Right lobe of liver (tissue), 6 donors: ENCODE results near the gene RHNO1. TPM values are rescaled to one million over a fixed set of nuclear protein-coding genes. Genes with fewer than 3 reads are reported as not detected.

Experiments
- ATAC-seq, 4 donors: fragments of 200-7000 bp; cut with Tn5 transposase; one replicate each; pipeline ENCODE4 v1.9.1; 2020; ENCODE audit warnings: mild to moderate bottlenecking in 4 of 4, moderate library complexity in 4 of 4
- DNase-seq, 3 donors: peaks; one replicate each; pipeline ENCODE4 v3.0.0-alpha.2; 2020
- H3K27ac ChIP-seq, 3 donors: fragments of 200-600 bp; one replicate each; pipeline ENCODE4 v1.8.0; 2022
- H3K27me3 ChIP-seq, 2 donors: fragments of 200-600 bp; one replicate each; pipeline ENCODE4 v1.8.0; 2022
- H3K36me3 ChIP-seq, 4 donors: fragments of 200-600 bp; sonication (generic) in 1 of 4; one replicate each; pipeline versions ENCODE4 v1.5.1 to v1.8.0; 2017 to 2022; ENCODE audit warnings: control low read depth in 1 of 4
- H3K4me1 ChIP-seq, 4 donors: fragments of 200-600 bp; sonication (generic) in 1 of 4; one replicate each; pipeline versions ENCODE4 v1.5.1 to v1.8.0; 2017 to 2022; ENCODE audit warnings: control low read depth in 1 of 4
- H3K4me3 ChIP-seq, 3 donors: fragments of 200-600 bp; one replicate each; pipeline ENCODE4 v1.8.0; 2022
- H3K9me3 ChIP-seq, 4 donors: fragments of 200-600 bp; sonication (generic) in 1 of 4; one replicate each; pipeline versions ENCODE4 v1.5.1 to v1.8.0; 2017 to 2022; ENCODE audit warnings: control low read depth in 1 of 4
- POLR2A ChIP-seq: fragments of 450-650 bp; IDR thresholded peaks from one replicate; pipeline ENCODE4 v1.6.1; 2017; ENCODE audit warnings: antibody characterized with exemption, mild to moderate bottlenecking
- WGBS: methylation state at CpG from one replicate; pipeline ENCODE4 v1.1.6; 2018; ENCODE audit warnings: low coverage, low lambda C conversion rate; ENCODE audit not compliant: insufficient coverage; ENCODE audit errors: missing lambda C conversion rate; 5-methylcytosine and 5-hydroxymethylcytosine counted together
- intact Hi-C, 2 donors: fragments of 100-400 bp; cut with DNase I; formaldehyde crosslinking; loops; one replicate each; pipeline versions ENCODE4 v1.11.2 to v1.14.1; 2022
- long read RNA-seq: library from polyadenylated mRNA; unstranded; transcript quantifications from one replicate; pipeline ENCODE4 v2.0.0, GENCODE V29; 2019
- total RNA-seq, 6 experiments: library from RNA; depleted of rRNA in 2 of 6; stranded (reverse); fragments of >200 nt in 2 of 6; fragmentation: NEBNext Ultra II Directional in 3 of 6; extraction: Animal tissue kit (Norgen Biotek cat#: 25700) in 3 of 6; gene quantifications; one replicate each; pipeline versions ENCODE4 v1.1.0 to v1.2.4, GENCODE V29; 2016 to 2023
- TF ChIP-seq, protein P1 (sequence below), 4 donors: fragments of 200-600 bp in 3 of 4; fragments of 450-650 bp in 1 of 4; IDR thresholded peaks; one replicate each; pipeline versions ENCODE4 v1.5.1 to v1.8.0; 2016 to 2022; ENCODE audit warnings: antibody characterized with exemption in 4 of 4, mild to moderate bottlenecking in 2 of 4
- donor health status: DM: no; HTN: yes; CAD: no.
- donor health status: DM: no; HTN: no; CAD: no.
- donor health status: DM: no; HTN: no; CAD: no.
- donor health status: DM: no; HTN: yes; CAD: no.
- donor health status: DM: no; HTN: yes; CAD: no.

Gene RHNO1, protein sequence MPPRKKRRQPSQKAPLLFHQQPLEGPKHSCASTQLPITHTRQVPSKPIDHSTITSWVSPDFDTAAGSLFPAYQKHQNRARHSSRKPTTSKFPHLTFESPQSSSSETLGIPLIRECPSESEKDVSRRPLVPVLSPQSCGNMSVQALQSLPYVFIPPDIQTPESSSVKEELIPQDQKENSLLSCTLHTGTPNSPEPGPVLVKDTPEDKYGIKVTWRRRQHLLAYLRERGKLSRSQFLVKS
- total RNA-seq, result 1 to 10 TPM; 1.2 to 5.9 (median 3.5) TPM
- long read RNA-seq, result 0 reads

DNA sequence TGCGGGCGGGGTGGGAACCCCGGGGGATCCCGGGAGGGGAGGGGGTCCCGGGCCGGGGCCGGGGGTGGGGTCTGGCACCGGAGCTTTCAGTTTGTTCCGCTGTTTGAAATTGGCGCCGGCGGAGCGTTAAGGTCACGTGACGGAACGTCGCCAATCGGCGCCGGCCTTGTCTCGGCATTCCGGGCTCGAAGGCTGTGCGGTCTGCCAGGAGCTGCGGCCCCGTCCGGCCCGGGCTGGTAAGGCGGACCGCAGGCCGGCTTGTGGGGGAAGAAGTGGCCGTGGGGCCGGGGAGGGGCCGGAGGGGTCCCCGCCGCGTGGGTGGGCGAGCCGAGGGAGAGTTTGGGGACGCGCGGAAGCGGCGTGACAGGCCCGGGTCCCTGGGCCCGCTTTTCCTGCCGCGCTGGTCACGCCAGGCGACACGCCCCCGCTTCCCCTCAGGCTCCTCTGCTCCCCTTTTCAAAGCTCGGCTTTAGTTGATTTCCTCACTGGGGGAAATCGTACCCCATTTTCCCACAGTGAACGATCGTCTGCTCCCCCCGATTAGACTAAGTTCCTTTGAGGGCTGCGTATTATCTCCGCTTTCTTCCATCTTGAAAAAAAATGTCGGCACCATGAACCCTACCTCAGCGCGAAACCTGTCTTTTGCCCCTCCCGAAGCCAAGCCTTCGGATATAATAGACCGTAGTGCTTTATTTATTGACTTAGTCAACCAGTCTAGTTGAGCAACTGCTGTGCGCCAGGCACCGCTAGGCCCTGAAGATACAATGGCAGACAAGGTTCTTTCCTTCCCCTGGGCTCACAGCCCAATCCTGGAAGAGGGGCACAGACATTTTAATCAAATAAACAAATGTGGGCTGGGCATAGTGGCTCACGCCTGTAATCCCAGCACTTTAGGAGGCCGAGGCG, at the start of gene RHNO1, which contains the start of gene FOXM1:
Gene RHNO1, plus strand, starts transcription at position 177 of the 906 bp plus-strand sequence. CDS start 8,144 bp downstream, outside the sequence.
Gene FOXM1, minus strand, starts transcription at position 128 of the 906 bp plus-strand sequence. CDS start 2,696 bp downstream, outside the sequence.
- Histone ChIP-seq H3K27ac (peak within 1 kb of the TSS; percentile 65 to 97 (median 83)), H3K27me3 (no peaks in the 10 kb centered on the region), H3K4me1 (peaks cover 0 to 13% (median 3%) of the 10 kb centered on the region in 4 donors), H3K9me3 (no peaks in the 10 kb centered on the region), H3K4me3 (peak within 1 kb of the TSS; percentile 72 to 98 (median 95)), H3K36me3 (no peaks in the 10 kb centered on the region)
- intact Hi-C loops, result no loop called here
- peak; percentile 88 to 95 (median 92) for ATAC-seq
- peak; percentile 40 for TF ChIP-seq POLR2A
- TF ChIP-seq, protein P1, sequence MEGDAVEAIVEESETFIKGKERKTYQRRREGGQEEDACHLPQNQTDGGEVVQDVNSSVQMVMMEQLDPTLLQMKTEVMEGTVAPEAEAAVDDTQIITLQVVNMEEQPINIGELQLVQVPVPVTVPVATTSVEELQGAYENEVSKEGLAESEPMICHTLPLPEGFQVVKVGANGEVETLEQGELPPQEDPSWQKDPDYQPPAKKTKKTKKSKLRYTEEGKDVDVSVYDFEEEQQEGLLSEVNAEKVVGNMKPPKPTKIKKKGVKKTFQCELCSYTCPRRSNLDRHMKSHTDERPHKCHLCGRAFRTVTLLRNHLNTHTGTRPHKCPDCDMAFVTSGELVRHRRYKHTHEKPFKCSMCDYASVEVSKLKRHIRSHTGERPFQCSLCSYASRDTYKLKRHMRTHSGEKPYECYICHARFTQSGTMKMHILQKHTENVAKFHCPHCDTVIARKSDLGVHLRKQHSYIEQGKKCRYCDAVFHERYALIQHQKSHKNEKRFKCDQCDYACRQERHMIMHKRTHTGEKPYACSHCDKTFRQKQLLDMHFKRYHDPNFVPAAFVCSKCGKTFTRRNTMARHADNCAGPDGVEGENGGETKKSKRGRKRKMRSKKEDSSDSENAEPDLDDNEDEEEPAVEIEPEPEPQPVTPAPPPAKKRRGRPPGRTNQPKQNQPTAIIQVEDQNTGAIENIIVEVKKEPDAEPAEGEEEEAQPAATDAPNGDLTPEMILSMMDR (IDR thresholded peaks at IDR 0.05), result peak in 2 of 4 donors; percentile 17 to 28
- DNase-seq, result peak; percentile 92 to 94 (median 93)
- 3% methylated on average over 23 of the region's 70 CpGs for WGBS

DNA sequence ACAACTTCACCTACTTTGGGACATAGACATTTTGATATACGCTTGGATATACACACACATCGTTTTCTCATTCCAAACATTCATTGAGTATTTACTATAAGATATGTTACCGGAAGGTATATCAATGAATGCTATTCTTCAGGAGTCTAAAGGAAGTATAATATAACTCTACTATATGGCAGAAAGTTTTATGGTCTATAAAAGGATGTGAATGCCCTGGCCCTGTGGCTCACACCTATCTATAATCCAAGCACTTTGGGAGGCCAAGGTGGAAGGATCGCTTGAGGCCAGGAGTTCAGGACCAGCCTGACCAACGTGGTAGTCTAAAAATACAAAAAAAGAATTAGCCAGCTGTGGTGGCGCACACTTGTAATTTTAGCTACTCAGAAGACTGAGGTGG, 47.7 kb upstream of the RHNO1 start:
- H3K27me3 ChIP-seq, result no peaks in the 10 kb centered on the region
- H3K36me3 ChIP-seq, result peaks cover 0 to 38% (median 8%) of the 10 kb centered on the region in 4 donors
- intact Hi-C loops, result no loop called here
- no peak overlapping the region for H3K4me3 ChIP-seq
- ATAC-seq, result no peak
- TF ChIP-seq, protein P1 (IDR thresholded peaks at IDR 0.05), result no peak
- no peak for TF ChIP-seq POLR2A
- no peak overlapping the region for H3K27ac ChIP-seq
- no peak for DNase-seq
- H3K9me3 ChIP-seq, result no peaks in the 10 kb centered on the region
- no peaks in the 10 kb centered on the region for H3K4me1 ChIP-seq
- WGBS, result 94% methylated on average over 6 of the region's 6 CpGs

DNA sequence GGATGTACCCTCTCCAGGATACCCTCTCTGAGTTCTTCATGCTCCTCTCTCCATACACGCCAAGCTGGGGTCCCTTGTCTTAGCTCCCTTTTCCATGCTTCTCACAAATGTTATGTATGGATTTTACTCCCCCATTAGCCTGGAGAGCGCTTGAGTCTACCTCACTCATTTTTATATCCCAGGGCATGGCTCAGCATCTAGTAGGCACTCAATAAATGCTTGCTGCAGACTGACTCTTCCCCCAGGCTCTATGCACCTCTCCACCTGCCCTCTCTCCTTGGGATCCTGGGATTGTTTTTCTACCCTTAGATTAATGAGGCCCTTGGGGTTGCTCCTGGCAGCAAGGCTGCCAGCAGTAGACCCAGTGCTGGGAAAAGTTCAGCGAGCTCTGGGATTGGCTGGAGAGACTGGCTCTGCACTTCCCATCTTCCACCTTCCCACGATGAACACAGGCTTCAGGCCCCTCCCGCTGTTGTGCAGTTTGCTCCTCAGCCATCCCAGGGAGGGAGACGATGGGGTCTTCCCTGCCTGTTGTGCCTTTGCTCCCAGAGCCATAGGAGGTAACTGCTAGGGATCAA, 44.4 kb upstream of the RHNO1 start:
- intact Hi-C loops, result no loop called here
- H3K4me1 ChIP-seq, result no peaks in the 10 kb centered on the region
- H3K9me3 ChIP-seq, result no peaks in the 10 kb centered on the region
- TF ChIP-seq, protein P1 (IDR thresholded peaks at IDR 0.05), result no peak
- no peak for TF ChIP-seq POLR2A
- H3K36me3 ChIP-seq, result peaks cover 0 to 5% (median 0%) of the 10 kb centered on the region in 4 donors
- H3K27me3 ChIP-seq, result no peaks in the 10 kb centered on the region
- WGBS, result 76% methylated on average over 4 of the region's 6 CpGs
- DNase-seq (no peak), ATAC-seq (no peak)
- H3K27ac ChIP-seq, result no peak overlapping the region
- no peak overlapping the region for H3K4me3 ChIP-seq

DNA sequence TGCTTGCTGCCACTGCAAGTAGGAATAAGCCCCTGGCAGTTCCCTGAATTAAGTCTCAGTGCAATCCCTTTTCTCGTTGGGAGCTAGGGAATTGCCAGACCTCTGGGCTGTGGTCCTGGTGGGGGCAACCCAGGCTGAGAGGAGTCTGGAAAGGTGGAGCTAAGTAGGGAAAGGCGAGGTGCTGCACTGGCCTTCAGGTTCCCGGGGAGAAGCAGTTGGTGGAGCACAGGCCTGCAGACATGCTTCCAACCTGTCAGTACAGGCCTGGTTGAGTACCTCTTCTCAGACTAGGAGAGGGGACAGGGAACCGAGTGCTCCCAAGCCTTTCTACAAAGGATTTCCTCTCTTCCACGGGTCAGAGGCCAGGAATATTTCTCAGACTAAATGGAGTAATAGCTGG, 43.7 kb upstream of the RHNO1 start:
- no peak for TF ChIP-seq POLR2A
- TF ChIP-seq, protein P1 (IDR thresholded peaks at IDR 0.05), result no peak
- H3K4me1 ChIP-seq, result no peaks in the 10 kb centered on the region
- H3K4me3 ChIP-seq, result no peak overlapping the region
- no peak for ATAC-seq
- no peak overlapping the region for H3K27ac ChIP-seq
- H3K36me3 ChIP-seq, result no peaks in the 10 kb centered on the region
- no peaks in the 10 kb centered on the region for H3K27me3 ChIP-seq
- no peak for DNase-seq
- 57% methylated on average over 2 of the region's 5 CpGs for WGBS
- H3K9me3 ChIP-seq, result no peaks in the 10 kb centered on the region
- intact Hi-C loops, result no loop called here
